Stimulated activated CD4-positive, alpha-beta T cell treated with anti-CD3 and anti-CD28 coated beads, Interleukin-12 subunit alpha, Interleukin-12 subunit beta, amount 100 ng/mL, for 48 hours (primary cell): ENCODE measurements around the gene ZNF521.

Experiments
- DNase-seq, 3 donors: peaks; one replicate each; pipeline ENCODE4 v3.0.0-alpha.2; 2020; ENCODE audit warnings: low read depth in 2 of 3, low spot score in 1 of 3

Gene ZNF521

DNA sequence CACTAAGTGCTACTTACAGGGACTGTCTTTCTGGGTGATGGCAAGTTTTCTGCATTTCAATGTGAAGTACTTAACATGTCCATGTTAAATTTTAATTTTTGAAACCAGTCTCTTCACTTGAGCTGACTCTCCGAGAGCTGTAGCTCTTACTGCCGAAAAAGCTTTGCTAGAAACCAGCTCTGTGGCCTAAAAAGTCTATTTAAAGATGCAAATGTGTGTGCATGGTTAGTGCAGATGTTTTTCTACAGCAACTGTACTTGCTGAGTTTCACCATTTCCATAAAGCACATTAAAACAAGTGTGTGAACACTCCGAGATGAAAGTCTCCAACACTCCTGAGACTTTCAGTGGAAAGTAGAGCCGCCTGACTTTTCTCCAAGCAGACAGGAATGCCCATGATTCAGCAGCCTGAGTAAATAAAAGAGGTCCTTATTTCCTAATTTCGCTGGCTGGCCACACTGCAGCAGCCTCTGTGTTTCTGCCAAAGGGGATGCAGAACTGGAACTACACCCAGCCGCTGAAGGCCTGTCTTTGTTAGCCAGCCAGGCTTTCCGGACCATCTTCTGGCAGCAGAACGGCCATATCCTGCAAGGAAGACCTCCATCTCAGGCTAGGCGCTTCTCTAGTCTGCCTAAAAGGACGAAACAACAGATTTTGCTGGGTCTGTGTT is 121.2 kb downstream of the ZNF521 start:
- no peak for DNase-seq

DNA sequence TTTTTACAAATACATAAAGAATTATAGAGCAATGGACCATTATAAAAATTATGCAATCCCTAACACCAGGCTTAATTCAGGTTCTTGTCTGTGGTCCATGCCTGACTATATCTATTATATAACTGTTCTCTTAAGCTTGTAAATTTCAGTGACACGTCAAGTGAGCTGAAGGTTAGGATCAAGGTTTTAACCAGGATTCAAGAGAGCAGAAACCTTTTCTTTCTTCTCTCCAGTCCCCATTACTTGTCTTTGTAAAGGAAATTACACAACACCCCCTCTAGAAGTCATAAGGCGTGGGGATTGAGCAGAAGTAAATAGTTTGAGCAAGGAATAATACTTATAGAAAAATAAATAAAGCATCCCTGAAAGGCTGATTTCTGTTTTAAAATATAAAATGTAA is 122.0 kb downstream of the ZNF521 start:
- DNase-seq: no peak

DNA sequence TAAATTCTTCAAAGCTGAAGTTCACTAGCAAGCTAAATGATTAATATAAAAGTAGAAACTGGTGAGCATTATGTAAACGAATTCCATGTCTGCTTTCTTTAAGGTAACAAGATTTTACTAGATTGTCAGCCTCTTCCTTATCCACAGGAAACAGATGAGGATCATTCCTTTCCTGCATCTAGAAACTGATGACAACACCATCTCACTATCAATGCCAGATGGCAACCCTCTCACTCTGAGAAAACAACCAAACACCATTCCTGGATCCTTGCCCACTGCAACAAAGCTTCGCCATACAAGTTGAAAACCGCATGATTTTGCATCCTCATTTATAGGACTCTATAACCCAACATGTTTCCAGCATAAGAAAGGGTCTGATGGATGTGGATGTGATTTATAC is 122.9 kb downstream of the ZNF521 start:
- no peak for DNase-seq

DNA sequence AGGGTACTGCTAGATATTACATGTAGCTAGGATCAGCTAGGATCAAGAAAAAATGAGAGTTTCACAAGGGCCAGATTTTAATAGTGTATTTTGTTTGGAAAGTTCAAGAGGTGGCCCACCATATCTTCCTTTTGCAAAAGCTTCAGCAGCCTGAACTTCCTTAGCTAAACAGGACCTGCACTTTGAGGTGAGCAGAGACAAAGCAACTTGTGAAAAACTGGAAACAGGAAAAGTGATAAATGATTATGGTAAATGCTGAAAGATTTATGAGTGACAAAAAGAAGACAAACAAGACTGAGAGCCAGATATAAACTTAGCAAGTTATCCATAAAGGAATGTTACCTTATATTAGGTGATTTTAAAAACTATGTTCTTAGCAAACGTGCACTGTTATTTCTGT is 123.6 kb downstream of the ZNF521 start:
- DNase-seq: no peak

DNA sequence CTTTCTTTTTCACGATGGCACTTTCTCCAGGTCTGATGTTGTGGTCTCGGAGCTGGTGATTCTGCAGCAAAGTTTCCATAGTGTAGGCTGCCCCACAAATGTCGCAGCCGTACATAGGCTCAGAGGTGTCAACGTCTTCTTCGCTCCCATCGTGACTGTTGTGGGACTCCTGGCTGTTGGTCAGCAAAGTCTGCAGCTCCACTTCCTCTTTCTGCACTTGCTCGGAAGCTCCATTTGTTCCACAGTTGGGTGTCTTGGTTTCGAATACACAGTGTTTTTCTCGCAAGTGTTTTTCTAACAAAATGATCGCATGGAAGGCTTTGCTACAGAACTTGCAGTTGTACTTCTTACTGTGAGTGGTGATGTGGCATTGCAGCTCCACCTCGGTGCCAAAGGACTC is 126.8 kb downstream of the ZNF521 start:
- DNase-seq: no peak

DNA sequence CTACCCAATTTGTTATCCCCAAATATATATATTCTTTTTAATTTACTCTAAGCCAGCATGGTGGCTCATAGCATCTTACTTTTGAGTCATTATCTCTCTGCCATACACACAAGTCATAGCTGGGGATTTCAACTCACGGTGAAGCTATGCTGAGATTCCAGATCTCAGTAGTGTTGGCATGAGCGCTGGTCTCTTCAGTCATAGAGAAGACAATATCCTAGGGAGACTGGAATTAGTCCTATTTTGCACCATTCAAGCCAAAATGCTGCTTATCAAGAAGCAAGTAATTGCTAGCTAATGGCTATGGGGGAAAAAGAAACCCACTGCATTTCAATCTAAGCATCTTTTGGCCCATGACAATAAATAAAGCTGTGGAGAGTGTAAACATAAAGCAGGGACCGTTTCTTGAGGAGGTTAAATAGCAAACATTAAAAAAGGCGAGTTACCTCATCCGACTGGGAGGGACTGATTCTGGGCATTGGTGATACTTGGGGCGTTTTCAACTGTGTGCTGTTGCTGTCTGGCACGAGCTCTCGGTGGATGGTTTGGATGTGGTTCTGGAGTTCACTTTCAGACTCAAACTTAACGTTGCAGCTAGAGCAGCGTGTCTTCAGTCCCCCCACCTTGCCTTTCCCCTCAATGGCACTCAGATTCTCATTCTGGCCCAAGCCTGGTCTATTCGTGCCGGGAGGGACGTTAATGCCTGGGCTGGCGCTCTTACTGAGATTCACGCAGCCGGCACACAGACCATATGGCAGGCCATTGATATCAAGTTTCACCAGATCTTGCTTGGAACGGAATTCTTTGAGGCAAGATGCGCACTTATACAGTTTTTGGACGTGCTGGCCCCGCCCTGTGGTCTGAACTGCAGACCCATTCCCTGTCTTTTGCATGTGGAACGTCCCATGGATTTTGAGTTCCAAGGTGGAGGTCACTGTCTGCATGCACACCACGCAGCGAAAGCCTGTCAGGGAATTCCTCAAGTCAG is 127.8 kb downstream of the ZNF521 start:
- no peak for DNase-seq

DNA sequence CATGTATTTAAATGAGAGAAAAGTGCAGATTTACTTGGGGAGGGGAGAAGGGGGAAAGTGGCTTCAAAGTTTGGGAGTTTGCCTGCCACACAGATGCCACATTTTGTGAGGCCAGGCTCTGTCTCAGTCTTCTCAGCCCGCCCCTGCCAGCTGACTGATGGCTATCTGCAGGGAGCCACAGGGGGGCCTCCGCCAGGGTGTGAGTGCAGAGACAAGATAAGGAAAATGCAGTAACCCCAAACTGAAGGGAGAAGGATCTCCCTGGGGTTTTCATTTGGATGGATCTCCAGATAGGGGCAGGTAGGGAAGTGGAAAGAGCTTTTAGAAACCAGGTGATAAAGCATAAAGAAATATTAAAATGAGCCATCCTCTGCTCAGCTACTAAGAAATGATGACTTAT is 128.8 kb downstream of the ZNF521 start:
- no peak for DNase-seq

DNA sequence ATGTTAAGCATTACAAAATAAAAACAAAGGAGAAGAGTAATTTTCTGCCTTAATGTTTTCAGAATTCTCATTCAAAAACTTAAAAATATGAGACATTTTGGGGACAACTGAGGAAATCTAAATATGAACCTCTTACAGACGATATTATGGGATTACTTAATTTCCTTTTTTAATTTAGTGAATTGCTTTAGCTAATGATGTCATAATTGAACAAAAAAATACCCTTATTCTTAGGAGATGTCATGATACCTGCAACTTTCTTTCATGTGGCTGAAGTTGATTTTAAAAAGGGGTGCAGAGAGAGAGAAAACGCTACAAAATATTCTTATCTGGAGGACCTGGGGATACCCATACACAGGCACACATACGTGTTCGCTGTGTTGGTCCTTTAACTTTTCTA is 129.3 kb downstream of the ZNF521 start:
- no peak for DNase-seq

DNA sequence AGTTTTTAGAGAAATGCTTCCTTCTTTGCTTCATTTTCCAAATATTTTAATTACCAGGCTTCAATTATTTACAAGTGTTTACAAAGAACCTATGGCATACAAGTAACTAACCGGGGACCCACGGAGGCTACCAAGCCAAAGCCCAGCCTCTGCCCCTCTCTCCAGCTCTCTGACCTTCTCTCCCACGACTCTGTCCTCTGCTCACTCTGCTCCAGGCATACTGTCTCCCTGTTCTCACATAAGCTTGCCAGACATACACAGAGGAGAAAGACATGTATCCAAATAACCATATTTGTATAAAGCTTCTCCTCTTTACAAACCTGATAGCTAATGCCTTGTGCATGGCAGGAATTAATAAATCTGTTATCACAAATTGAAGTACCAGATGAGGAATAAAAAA is 141.3 kb downstream of the ZNF521 start:
- DNase-seq: no peak

DNA sequence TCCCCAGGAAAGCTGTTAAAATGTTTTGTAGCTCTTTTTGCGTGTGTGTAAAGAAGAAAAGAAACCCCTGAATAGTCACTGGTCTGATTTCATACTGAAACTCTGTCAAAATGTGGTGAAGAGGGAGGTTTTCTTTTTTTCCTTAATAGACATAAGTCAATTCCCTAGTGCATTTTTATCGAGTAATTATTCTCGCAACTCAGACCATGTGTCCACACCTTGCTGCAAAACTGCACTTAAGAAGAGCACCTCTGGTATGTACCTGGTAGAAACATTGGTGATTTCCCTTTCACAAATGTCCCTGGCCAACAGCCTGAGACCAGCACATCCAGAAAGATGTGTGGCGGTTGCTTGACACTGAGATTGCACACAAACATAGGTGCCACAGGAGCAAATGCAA is 159.9 kb downstream of the ZNF521 start:
- DNase-seq: no peak

DNA sequence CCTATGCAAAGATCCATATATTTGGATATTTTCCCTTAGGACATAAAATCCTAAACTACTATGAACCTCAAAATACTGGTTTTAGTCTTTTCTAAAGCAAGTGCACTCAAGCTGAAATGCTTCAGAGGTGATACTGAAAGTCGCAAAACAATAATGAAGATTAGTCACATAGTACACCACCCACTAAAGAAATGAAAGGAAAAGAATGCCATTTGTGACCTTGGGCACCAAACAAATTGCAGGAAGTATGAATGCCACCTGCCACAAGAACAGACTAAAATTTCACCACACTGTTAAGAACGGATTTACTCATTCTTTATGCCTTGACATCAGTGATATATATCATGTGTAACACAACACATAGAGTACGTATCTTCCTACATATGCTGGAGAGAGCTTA is 161.5 kb downstream of the ZNF521 start:
- DNase-seq: no peak

DNA sequence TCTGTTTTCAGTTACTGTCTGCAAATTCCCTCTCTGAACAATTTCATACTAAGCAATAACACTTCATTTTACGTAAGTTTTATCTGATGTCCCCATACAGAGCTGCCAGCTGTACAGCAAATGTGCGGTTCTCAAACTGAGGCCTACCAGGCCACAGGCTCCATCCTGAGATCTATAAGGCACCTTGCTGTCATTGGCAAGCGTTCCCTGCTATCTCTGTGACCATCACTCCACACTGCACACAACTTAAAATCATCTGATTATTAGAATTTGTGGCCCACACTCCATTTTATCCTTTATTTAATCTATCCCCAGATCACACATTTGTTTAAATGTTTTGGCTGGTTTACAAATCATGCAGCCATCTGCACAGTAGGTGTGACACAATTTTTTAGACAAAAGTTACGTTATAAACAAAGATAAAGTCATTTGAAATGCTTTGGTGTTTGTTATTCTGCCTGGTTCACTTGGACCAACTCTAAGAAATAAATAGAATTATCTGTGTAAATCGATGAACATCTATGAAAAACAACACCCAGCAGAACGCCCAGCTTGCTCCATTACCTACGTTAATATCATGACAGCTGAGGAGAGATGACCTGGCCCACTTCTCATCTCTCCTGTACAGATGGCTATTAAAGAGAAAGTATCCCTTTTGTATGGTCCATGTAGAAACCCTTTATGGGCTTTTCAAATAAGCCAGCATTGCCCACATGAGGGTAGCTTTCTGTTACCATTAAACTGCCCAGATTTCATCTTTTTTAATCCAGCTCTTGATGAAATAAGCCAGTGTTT is 162.4 kb downstream of the ZNF521 start:
- DNase-seq: no peak

DNA sequence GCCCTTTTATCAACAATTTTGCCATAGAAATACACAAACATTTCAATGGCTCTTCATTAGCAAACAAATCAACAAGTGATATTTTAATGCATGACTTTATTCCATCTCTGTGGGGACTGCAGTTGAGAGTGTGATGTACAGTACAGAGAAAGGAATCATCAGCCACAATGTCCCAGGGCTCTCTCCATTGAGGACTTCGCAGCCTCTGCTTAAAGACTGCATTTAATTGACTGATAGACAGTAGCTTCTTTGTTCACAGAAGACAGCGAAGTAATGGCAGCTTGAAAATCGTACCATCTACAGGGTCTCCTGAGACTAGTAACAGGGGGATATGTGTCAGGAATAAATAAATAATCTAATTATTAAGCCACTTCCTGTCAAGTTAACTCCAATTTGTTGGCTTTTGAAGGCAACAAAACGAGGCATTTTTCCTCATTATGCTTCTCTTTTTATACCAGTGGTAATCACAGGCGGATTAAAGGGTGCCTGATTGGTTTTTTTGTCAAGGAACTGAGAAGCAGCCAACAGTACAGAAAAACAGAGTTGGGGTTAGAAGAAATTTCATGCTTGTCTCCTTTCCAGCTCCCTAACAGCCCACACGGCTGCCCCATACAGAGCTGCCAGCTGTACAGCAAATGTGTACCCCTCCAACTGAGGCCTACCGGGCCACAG is 164.3 kb downstream of the ZNF521 start:
- DNase-seq: no peak

DNA sequence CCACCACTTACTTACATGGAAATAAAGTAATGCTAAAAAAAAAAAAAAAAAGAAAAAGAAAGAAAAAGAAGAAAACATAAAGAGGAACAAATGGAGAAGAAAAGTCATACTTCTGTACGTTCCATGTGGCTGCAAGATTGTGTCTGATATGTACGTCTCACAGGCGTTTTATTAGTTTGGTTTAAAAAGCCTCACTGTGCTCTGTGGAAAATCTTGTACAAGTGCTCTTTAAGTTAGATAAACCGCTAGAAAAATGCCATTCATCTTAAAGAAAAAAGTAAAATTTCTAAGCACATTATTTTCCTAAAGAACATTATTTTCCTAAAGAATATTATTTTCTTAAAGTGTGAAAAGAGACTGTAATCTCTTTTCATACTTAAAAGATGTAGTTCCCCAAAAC is 165.1 kb downstream of the ZNF521 start:
- DNase-seq: no peak

DNA sequence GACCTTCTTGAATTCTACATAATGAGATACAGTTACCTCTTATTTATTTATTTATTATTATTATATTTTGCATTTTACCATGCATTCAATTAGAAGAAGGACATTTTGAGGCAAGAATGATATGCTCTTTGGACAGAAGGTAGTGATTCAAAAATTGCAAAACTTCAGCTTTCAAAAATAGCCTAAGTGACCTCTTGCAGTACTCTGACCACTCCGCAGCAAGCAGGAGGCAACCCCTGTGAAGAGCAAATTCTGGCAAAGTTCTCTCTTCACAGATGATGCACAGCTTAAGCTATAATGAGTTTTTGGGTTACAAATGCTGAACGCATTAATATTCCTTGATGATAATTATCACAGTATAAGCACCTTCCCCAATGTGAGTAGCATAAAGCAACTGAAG is 170.0 kb downstream of the ZNF521 start:
- DNase-seq: no peak

DNA sequence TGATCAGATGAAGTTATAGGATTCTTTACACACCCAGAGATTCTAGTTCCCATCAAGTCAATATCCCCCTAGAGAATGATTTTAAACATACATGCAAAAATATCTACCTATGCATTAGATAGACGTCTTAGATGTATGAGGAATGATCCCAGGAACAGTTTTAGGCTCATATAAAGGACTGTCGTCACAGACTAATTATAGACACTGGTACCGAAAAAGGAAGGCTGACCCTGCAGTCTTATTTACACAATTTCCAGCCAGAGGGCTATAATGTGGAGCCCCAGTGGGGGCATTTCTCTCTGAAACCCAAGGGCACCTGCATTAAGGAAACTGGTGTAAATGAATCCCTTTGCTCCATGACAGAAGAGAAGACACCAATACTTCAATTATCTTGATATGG is 170.4 kb downstream of the ZNF521 start:
- no peak for DNase-seq

DNA sequence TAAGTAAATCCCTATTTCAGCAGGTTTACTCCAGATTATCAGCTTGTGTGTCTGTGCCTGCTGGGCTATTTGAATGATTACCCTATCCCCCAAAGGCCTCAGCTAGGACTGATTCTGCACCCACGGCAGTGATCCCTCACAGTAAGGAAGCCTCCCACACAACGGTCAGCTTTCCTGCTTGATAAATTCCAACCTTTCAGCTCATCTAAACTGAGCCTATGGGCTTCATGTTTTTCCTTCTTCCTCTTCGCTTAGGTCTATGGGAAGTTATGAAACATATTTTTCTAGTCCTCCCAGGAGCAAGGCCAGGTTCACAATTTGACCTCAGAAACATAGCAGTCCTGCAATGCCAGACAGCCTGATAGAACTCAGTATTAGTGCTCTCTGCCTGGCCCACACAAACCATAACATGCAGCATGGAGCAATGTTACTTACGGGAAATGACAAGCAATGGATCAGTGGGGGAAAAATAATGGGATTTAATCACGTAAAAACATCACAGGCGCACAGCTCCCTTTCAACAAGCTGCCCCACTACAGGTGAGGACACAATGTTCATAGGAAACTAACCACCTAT is 170.9 kb downstream of the ZNF521 start:
- DNase-seq: no peak

DNA sequence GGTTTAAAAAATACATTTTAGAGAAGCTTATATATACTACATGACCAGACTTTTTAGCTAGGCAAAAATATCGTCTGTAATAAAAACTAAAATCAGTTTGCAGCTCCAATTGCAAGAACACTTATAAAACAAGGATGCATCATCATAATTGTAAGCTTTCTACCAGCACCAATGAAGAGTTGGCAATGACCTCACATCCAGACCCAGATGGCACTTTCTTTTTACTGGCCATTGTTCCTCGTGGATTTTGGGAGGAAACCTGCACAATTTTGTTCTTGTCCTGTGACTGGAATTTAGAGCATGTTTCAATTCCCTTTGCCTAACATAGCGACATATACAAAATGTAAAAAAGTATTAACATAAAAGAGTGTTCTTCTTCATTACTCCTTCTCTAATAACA is 174.3 kb downstream of the ZNF521 start:
- no peak for DNase-seq

DNA sequence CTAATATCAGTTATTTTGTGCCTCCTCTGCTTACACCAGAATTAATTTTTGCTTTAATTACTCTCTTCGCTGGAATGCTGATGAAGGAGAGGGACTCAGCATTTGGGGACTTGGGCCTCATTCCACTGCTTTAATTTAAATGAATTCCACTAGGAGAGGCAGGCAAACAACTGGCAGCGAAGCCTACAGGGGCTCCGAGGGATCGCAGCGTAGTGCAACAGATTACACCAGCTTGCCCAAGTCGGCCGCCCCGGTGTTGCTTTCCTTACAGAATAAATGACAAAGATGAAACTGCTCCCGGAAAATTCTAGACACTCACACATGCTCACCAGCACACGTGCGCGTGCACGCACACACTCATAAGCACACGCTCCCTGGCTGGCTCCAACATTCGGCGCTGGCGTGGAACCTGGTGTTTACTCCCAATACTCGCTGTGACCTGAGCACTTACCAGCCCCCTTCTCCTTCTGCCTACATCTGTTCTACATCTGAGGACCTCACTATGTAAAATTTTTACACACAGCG is 175.4 kb downstream of the ZNF521 start:
- no peak for DNase-seq
